GM21723 (cell line): ENCODE results near the gene SS18L1.

Experiments
- ATAC-seq: cut with Tn5 transposase; IDR thresholded peaks from one replicate; pipeline ENCODE4 v1.9.1; 2021; ENCODE audit warnings: mild to moderate bottlenecking, moderate library complexity; ENCODE audit not compliant: unreplicated experiment

The SS18L1 gene

DNA sequence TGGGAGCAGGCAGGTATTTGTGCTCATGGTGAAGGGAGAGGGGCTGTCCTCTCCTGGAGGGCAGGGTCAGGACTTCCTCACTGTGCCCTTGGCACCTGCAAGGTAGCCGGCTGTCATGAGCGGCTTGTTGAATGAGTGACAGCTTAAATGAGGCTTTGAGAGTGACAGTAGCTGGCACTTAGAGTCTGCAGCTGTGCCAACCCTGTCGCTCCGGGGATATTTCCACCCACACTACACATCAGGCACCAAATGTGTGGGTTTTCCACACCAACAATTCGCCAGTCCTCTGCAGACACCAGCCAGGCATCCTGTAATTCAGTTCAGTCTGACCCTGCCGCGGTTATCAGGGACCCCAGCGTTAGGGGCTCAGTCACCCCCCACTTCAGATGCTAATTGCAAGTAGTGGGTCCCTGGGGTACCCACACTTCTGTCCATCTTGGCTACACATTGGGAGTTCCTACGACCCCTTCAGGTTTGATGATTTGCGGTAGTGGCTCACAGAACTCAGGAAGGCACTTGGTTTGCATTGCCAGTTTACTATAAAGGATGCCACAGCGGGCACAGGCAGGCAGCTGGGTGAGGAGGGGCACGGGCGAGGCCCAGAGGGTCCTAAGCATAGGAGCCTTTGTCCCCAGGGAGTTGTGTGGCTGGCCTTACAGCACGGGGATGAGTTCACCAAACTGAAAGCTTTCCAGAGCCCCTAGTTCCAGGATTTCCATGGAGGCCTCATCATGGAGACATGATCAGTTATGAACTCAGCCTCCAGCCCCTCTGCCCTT lies 48.4 kb downstream of the SS18L1 start:
- no peak for ATAC-seq

DNA sequence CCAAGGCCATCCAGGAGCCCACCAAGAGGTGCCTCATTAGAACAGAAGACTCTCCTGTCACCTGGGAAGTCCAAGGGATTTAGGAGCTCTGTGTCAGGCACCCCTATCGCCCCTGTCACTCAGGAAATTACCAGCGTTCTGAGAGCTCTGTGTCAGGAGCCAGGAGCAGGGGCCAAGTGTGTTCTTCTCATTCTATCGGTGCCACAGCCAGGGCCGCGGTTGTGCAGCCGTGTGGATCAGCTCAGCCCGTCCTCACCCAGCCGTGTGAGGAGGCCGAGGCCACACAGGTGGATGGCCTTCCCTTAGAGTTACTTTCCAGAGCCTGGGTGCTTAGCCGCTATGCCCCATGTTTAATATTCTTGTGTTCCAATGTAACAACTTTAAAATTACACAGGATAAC lies 49.1 kb downstream of the SS18L1 start:
- no peak for ATAC-seq

DNA sequence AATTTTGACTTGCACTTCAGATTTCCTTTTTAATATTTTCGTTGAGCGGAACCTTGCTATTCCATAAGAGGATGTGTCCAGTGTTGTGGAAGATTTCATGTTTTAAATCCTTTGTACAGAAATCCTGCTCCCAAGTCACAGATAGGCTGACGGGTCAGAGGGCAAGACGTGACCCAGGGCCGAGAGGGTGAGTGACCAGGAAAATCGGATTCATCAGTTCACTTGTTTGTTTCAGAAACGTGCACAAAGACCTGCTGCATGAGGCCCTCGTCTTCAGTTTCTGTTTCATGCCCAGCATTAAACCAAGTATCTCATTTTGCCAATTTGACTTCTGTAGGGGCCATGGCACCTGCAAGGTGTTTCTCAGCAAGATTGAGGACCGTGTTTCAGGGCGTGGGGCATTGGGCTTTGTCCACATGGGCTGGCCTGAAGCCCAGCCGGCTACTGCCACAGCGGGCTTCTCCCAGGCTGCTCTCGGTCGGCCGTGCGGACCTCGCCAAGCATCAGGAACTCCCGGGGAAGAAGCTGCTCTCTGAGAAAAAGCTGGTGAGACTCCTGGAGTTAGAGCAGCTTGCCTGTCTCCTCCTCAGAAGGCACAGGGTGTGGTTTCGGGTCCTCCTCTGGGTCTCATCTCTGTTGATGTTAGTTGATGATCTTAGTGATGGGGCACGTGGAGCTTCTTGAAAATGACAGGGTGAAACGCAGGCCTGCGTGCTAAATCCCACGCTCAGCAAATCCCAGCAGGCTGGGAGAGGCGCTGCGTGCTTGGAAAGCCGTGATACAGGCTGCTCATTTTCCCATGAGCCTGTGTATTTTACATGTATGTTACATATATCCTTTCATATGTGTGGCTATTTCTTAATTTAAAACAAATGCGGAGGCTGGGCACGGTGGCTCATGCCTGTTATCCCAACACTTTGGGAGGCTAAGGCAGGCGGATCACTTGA lies 49.8 kb downstream of the SS18L1 start:
- ATAC-seq, result no peak

DNA sequence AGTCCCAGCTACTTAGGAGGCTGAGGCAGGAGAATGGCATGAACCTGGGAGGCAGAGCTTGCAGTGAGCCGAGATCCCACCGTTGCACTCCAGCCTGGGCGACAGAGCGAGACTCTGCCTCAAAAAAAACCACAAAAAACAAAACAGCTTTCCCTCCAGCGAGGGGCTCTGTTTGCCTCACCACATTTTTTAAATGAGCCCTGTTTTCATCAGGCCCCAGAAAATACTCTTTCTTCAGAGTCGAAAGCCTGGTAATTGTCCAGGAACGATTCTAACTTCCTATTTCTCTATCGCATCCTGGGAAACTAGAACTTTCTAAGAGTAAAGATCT lies 51.5 kb downstream of the SS18L1 start:
- ATAC-seq, result no peak

DNA sequence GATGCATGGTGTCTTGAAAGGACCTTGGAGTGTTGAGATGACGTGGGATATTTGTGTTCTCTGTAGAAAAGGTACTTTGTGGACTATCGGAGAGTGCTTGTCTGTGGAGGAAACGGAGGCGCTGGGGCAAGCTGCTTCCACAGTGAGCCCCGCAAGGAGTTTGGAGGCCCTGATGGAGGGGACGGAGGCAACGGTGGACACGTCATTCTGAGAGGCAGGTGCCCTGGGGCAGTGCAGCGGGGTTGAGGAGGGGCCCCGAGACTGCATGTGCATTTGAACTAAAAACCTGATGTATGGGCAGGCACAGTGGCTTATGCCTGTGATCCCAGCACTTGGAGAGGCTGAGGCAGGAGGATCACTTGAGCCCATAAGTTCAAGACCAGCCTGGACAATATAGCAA lies 52.2 kb downstream of the SS18L1 start:
- no peak for ATAC-seq

DNA sequence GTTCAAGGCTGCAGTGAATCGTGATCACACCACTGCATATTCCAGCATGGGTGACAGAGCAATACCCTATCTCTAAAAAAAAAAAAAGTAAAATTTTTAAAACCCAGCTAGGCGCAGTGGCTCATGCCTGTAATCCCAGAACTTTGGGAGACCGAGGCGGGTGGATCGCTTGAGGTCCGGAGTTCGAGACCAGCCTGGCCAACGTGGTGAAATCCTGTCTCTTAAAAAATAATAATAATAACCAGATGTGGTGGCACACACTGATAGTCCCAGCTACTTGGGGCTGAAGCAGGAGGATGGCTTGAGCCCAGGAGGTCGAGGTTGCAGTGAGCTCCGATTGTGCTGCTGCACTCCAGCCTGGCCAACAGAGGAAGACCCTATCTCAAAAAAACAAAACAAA lies 52.7 kb downstream of the SS18L1 start:
- no peak for ATAC-seq

DNA sequence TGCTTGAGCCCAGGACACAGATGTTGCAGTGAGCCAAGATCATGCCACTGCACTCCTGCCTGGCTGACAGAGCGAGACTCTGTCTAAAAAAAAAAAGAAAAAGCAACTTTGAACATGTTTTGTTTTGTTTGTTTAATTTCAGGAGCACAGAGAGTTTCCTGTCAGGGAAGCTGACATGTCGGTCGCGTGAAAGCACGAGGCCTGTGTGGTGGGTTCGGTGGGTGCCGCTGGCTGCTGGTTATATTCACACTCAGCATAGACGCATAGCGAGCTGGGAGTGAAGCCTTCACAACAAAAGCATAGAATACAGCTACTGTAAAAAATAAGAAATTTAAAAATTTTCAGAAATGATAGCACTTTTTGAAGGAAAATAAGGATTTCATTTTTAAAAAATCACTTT lies 53.7 kb downstream of the SS18L1 start:
- ATAC-seq, result no peak

DNA sequence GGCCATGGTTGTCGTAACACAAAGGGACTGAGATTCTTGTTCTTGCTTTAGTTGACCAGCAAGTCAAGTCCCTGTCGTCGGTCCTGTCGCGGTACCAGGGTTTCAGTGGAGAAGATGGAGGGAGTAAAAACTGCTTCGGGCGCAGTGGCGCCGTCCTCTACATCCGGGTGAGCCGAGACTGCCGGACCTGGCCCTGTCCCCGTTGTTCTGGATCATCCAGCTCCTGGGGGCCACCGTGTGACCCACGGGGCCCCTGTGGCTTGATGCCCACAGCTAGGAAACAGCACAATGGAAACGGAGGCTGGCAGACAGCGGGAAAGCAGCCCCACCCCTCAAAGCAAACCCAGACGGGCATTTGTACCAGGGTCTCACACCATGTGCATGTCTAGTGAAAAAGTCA lies 54.2 kb downstream of the SS18L1 start:
- no peak for ATAC-seq

DNA sequence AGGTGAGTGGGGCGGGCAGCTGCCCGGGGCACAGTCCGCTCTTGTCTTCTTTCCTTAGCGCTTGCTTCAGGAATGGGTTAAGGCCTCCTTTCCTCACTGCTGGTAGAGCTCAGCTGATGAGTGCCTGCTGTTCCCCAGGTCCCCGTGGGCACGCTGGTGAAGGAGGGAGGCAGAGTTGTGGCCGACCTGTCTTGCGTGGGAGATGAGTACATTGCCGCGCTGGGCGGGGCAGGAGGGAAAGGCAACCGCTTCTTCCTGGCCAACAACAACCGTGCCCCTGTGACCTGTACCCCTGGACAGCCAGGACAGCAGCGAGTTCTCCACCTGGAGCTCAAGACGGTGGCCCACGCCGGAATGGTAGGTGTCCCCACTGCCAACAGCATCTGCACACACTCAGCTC lies 54.9 kb downstream of the SS18L1 start:
- no peak for ATAC-seq

DNA sequence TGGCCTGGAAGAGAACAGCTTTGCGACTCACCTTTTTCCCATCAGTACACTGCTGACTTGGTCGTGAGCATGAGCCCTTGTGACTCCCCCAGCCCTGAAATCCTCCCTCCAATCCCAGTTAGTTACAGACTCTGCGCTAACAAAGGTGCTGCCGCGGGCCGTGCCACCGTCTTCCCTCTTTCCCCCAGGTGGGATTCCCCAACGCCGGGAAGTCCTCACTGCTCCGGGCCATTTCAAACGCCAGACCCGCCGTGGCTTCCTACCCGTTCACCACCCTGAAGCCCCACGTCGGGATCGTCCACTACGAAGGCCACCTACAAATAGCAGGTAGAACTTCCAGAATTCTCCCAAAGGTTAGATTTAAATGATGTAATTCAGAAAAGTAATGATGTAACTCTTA lies 55.4 kb downstream of the SS18L1 start:
- no peak for ATAC-seq

DNA sequence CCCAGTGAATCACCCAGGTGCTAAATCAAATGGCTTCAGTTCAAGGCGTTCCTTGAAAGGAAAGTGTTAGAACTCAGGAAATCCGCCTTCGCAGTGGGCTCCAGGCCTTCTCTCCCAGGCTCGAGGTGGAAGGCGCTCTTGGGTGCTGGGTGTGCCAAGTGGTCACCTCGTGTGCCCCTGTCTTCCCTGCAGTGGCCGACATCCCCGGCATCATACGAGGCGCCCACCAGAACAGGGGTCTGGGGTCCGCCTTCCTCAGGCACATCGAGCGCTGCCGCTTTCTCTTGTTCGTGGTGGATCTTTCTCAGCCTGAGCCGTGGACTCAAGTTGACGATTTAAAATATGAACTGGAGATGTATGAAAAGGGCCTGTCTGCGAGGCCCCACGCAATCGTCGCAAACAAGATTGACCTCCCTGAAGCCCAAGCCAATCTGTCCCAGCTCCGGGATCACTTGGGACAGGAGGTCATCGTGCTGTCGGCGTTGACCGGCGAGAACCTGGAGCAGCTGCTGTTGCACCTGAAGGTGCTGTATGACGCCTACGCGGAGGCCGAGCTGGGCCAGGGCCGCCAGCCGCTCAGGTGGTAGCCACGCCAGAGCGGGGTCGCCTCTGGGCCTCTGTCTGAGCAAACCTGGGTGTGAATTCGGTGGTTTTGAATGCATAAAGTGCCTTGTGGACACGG lies 57.1 kb downstream of the SS18L1 start:
- no peak for ATAC-seq

DNA sequence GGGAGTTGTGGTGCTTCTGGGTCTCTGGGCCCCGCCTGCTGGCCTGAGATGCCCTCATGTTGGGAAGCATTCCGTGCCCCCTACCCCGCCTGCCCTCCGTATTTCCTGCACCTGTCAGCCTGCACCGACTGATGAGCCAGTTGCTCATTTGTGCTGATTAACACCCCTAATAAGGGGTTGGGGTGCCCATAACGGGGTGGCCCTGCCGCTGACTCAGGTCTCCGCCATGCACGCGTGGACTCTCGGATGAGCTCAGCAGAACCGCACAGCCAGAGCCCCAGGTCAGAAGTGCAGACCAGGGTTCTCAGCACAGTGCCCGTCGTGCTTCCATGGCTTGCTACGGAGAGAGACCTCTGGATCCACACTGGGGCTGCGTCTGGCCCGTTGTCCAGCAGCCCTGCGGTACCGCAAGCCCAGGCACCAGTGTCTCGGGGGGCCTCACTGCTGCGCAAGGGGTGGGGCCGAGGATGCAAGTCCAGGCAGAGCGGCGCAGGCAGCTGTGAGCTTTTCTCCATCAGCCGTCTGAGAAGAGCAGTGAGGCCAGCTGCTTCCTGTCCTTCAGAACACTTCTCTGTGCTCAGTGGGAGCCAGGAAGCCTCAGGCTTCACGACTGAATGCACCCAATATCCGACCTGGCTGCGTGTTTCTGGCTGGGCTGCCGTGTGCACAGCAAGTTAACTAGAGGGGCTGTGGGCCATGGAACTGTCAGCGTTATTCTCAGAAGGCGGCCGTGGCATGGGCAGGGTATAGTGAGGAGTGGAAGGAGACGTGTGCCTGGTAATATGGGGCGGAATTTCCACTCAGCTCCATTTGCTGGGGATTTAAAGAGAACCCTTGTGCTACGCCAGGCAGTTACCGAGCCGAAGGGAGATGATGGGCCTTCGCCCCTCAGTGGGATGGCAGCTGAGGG lies 57.9 kb downstream of the SS18L1 start:
- no peak for ATAC-seq

DNA sequence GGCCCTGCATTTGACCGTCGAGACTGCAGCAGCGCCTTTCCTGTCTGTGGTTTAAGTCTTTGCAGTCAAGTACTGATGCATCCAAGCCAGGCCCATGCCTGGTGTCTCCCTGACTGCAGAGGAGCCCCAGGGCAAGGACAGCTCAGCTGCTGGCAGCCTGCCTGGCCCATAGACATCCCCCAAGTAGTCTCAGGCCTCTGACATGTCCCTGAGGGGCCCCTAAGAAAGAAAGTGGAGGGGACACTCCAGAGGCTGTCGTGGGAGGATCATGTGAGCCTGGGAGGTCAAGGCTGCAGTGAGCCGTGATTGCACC lies 58.5 kb downstream of the SS18L1 start:
- no peak for ATAC-seq

DNA sequence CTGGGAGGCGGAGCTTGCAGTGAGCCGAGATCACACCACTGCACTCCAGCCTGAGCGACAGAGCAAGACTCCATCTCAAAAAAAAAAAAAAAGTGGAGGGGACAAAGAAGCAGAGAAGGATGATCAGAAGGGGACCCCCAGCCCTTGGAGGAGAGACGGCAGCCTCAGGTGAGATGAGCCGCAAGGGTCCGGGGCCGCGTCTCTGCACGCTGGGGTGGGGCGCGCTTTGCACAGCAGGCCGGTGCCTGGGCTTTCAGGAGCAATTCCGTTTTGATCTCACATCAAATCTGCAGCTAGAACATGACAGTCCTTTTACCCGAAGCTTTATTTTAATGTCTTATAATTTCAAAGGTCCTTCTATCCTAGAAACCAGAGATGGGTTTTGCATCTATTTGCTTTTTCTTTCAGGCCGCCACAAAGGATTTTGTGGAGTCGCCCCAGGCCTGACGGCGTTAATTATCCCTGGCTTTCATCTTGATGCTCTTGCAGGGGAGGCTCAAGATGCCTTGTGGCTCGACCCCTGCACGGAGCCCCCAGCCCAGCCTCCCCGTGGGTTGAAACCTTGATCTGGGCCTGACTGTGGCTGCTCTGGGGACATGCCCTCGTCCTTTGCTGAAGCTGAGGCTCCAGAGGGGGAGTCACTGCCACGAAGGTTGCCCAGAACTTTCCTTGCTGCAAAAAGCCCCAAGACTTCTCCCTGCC lies 59.3 kb downstream of the SS18L1 start:
- no peak for ATAC-seq

DNA sequence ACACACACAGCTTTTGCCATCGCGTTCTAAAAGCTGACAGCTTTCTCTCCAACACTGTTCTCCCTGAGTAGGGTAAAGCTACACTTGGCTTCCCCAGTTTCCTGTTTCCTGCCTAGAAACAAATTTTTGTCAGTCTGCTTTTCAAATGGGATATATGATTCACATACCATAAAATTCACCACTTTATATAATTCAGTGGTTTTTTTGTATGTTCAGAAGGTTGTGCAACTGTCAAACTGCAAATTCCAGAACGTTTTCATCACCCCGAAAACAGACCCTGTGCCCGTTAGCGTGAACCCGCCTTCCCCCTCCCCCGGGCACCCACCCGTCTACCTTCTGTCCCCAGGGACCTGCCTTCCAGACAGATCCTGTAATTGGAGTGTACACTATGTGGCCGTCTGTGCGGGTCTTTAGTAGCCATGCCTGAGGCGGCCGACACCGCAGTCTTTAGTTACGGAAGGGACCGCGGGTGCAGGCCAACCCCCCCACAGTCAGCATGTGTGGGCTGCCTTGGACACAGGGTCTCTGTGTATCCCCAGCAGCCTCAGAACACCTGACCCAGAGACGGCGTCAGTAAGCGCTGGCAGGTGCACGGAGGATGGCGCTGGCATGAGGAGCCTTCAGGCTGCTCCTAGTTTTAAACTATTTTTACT lies 59.9 kb downstream of the SS18L1 start:
- no peak for ATAC-seq

DNA sequence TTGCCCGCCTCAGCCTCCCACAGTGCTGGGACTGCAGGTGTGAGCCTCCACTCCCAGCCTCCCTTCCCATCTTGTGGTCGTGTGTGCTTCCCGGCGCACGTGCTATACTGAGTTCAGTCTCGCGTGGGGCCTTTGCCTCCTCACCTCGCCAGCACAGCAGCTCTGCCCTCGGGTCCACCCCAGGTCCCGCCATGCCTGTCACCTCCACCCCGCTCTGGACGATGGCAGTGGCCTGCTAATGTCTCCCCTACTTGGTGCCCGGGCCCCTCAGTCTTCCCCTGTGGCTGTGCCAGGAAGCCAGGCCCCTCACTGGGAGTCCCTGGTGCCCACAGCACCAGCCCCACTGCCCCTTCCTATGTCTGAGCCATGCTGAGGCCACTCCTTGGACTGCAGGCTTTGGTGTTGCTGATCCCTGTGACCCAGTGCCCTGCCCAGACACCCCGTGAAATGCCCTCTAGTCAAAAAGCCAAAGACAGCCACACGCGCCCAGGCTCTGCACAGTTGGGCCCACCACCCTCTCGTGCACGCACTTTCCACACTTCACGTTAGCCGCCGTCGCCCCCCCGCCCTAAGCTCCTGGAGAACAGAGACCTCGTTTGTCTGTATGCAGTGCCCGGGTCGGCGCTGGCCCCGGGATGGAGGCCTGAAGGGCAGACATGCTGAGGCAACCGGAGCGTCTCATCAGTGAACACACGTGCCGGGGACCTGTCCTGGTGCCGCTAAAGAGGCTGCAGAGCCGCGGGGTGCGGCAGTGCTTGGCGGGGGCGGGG lies 62.2 kb downstream of the SS18L1 start:
- ATAC-seq, result no peak

DNA sequence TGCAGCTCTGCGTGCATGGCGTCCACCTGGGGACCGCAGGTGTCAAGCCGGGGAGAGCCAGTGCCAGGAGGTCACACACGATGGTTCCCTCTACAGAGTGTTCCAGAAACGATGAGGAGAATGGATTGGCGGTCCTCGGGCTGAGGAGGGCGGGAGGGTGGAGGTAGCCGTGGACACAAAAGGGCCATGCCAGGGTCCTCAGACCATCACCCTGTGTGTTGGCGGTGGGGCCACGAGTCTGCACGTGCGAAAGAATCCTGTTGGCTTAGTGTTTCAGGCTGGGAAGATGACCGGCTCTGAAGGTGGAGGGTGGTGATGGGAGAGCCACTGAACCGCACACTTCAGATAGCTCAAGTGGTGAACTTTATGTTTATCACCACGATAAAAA lies 62.8 kb downstream of the SS18L1 start:
- ATAC-seq, result no peak

DNA sequence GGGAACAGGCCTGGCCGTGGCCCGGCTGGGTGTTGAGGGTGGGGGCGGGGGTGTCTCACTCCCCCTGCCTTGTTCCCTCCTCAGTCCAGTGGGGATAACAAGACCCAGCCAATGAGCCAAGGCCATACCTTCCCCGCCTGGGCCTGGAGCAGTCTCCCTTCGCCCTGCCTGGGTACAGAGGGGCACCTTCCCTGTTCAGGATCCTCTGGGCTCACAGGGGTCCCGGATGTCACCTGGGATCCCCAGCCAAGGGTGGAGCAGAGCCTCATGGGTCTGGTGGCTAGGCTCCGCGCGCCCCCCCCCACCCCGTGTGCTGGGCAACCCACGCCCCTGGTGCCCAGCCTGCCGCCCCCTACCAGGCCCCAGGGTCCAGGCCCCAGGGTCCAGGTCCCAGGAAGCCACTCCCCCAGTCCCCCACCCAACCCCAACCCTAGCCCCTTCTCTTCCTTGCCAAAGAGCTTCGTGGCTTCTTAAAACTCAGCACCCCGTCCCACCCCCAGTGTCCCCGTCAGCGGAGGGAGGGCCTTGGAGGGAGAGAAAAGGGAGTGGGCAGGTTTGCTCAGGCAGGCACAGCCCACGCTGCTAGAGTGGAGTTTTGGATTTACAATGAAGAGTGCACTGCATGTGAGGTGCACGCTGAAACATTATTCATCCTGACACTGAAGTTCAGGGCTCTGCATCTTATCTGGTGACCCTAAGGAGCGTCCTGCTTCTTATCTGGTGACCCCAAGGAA lies 64.7 kb downstream of the SS18L1 start:
- no peak for ATAC-seq
